SK-N-SH (cell line): ENCODE data around the gene GAS7.

Experiments used
- CTCF ChIP-seq: fragments of 200-600 bp; sonication (generic); IDR thresholded peaks from 2 replicates; pipeline ENCODE4 v1.6.1; 2017; ENCODE audit warnings: antibody characterized with exemption, mild to moderate bottlenecking, moderate library complexity
- ELF1 ChIP-seq: IDR thresholded peaks from 2 replicates; pipeline ENCODE4 v1.4.0; 2012
- EP300 ChIP-seq, 2 experiments: IDR thresholded peaks; 2 replicates each; pipeline versions ENCODE4 v1.4.0 to v1.6.1; 2012; ENCODE audit warnings: borderline replicate concordance in 1 of 2, low read depth in 1 of 2, low read length in 1 of 2
- FOSL2 ChIP-seq: IDR thresholded peaks from 2 replicates; pipeline ENCODE4 v1.4.0; 2012; ENCODE audit warnings: low read depth, mild to moderate bottlenecking, moderate library complexity, borderline replicate concordance
- MXI1 ChIP-seq: IDR thresholded peaks from 2 replicates; pipeline ENCODE4 v1.6.1; 2012; ENCODE audit warnings: mild to moderate bottlenecking, low read depth, low read length, improper control_type of control experiment
- PBX3 ChIP-seq: IDR thresholded peaks from 2 replicates; pipeline ENCODE4; 2012
- POLR2AphosphoS5 ChIP-seq: IDR thresholded peaks from 2 replicates; pipeline ENCODE4 v1.6.1; 2012; ENCODE audit warnings: low read depth, low read length

- TF ChIP-seq CTCF (no peak), FOSL2 (no peak), EP300 (IDR thresholded peaks at IDR 0.05; ENCODE audit: borderline replicate concordance in 1 of 2, low read depth in 1 of 2, low read length in 1 of 2) (no peak), PBX3 (no peak), ELF1 (no peak), MXI1 (no peak), POLR2AphosphoS5 (no peak)
Observed at GRCh38 chr17:9900044-9900594, 298.3 kb downstream of the GAS7 start.
